Measurements from ENCODE around the gene CKAP5.

Gene CKAP5

GRCh38 chr11:46868912-46869311 is 22.8 kb upstream of the CKAP5 start:
- CTCF ChIA-PET, result no interaction called here
- H3K9me3 ChIP-seq (ENCODE audit: control insufficient read depth, insufficient read depth, low read depth, low read length), result no peaks in the 10 kb centered on the region
- H3K27ac ChIP-seq (ENCODE audit: extremely low read depth, low read depth, low read length), result no peak overlapping the region
- H3K4me3 ChIP-seq (ENCODE audit: low read depth, low read length), result no peak overlapping the region
- peaks cover 7 to 82% of the 10 kb centered on the region in 2 experiments; a peak in 2 of 3 replicates for H3K36me3 ChIP-seq (ENCODE audit: control insufficient read depth in 2 of 2, insufficient read depth in 1 of 2, low read length in 2 of 2)
- TF ChIP-seq ZSCAN23 (tag by site-specific recombination; IDR thresholded peaks at IDR 0.05), result no peak
- no peak for TF ChIP-seq KLF9 (tag by site-specific recombination; IDR thresholded peaks at IDR 0.05; ENCODE audit: low read depth)
- TF ChIP-seq ZNF146 (tag by site-specific recombination; IDR thresholded peaks at IDR 0.05), result no peak
- no peak for TF ChIP-seq ZNF335 (tag by site-specific recombination; conservative IDR thresholded peaks at IDR 0.05)
- TF ChIP-seq PATZ1 (tag by site-specific recombination; IDR thresholded peaks at IDR 0.05), result no peak
- no peak for TF ChIP-seq ZNF341 (tag by site-specific recombination; IDR thresholded peaks at IDR 0.05; ENCODE audit: low read depth)
- no peak for TF ChIP-seq ZNF155 (tag by site-specific recombination; IDR thresholded peaks at IDR 0.05)
- no peak for TF ChIP-seq ZNF184 (tag by site-specific recombination; IDR thresholded peaks at IDR 0.05)
- TF ChIP-seq ZNF362 (tag by site-specific recombination; IDR thresholded peaks at IDR 0.05), result no peak
- TF ChIP-seq ZSCAN18 (tag by site-specific recombination; IDR thresholded peaks at IDR 0.05), result no peak
- no peak for TF ChIP-seq SP7 (tag by site-specific recombination; IDR thresholded peaks at IDR 0.05)
- H3K4me1 ChIP-seq (ENCODE audit: control insufficient read depth, insufficient read depth, low read length), result no peaks in the 10 kb centered on the region
- POLR2A ChIA-PET, result no interaction called here

- H3K9me3 ChIP-seq (ENCODE audit: control insufficient read depth, insufficient read depth, low read depth, low read length), result no peaks in the 10 kb centered on the region
- CTCF ChIA-PET, result interaction anchor here (0.7 to 1.6 kb wide), 2 partner anchors 47 to 288 kb away, joined by 4 read pairs; no protein-coding TSS in a partner anchor
- H3K4me1 ChIP-seq (ENCODE audit: control insufficient read depth, insufficient read depth, low read length), result no peaks in the 10 kb centered on the region
- H3K36me3 ChIP-seq (ENCODE audit: control insufficient read depth in 2 of 2, insufficient read depth in 1 of 2, low read length in 2 of 2), result peaks cover 7 to 70% of the 10 kb centered on the region in 2 experiments; a peak in 2 of 3 replicates
- POLR2A ChIA-PET, result no interaction called here
- TF ChIP-seq ZNF792 (tag by site-specific recombination; IDR thresholded peaks at IDR 0.05), result no peak
- TF ChIP-seq ZNF214 (tag by site-specific recombination; IDR thresholded peaks at IDR 0.05; ENCODE audit: borderline replicate concordance), result no peak
- TF ChIP-seq ZBTB48 (tag by site-specific recombination; IDR thresholded peaks at IDR 0.05), result no peak
- TF ChIP-seq ZFP41 (tag by site-specific recombination; IDR thresholded peaks at IDR 0.05; ENCODE audit: borderline replicate concordance), result no peak
- TF ChIP-seq ZNF366 (tag by site-specific recombination; conservative IDR thresholded peaks at IDR 0.05), result no peak
- no peak for TF ChIP-seq ZNF157 (tag by site-specific recombination; IDR thresholded peaks at IDR 0.05)
- H3K4me3 ChIP-seq (ENCODE audit: low read depth, low read length), result no peak overlapping the region
- H3K27ac ChIP-seq (ENCODE audit: extremely low read depth, low read depth, low read length), result no peak overlapping the region
Measured at GRCh38 chr11:46865340-46865739, 19.3 kb upstream of the CKAP5 start.

GRCh38 chr11:46860218-46860617 is 14.1 kb upstream of the CKAP5 start:
- ChIA-PET POLR2A (no interaction called here), CTCF (interaction anchor here (0.6 kb wide), 1 partner anchor 30 kb away, joined by 5 read pairs; no protein-coding TSS in a partner anchor)
- TF ChIP-seq ZNF561 (tag by site-specific recombination; IDR thresholded peaks at IDR 0.05; ENCODE audit: borderline replicate concordance), result no peak
- no peak for TF ChIP-seq IKZF3 (tag by site-specific recombination; IDR thresholded peaks at IDR 0.05)
- TF ChIP-seq MYNN (tag by site-specific recombination; IDR thresholded peaks at IDR 0.05; ENCODE audit: borderline replicate concordance), result no peak
- TF ChIP-seq ZNF624 (tag by site-specific recombination; IDR thresholded peaks at IDR 0.05), result no peak
- H3K4me3 ChIP-seq (ENCODE audit: low read depth, low read length), result no peak overlapping the region
- H3K36me3 ChIP-seq (ENCODE audit: control insufficient read depth in 2 of 2, insufficient read depth in 1 of 2, low read length in 2 of 2), result peaks cover 0 to 67% of the 10 kb centered on the region in 2 experiments; a peak in 2 of 3 replicates
- no peaks in the 10 kb centered on the region for H3K9me3 ChIP-seq (ENCODE audit: control insufficient read depth, insufficient read depth, low read depth, low read length)
- H3K4me1 ChIP-seq (ENCODE audit: control insufficient read depth, insufficient read depth, low read length), result no peaks in the 10 kb centered on the region
- no peak overlapping the region for H3K27ac ChIP-seq (ENCODE audit: extremely low read depth, low read depth, low read length)

Data from HEK293 (cell line).